K562 (cell line): ENCODE measurements around the gene MCCC1. TPM values are rescaled to one million over a fixed set of nuclear protein-coding genes. Genes with fewer than 3 reads are reported as not detected.

Experiments
- ATAC-seq: fragments of 200-7000 bp; cut with Tn5 transposase; 3 replicates; pipeline ENCODE4 v1.9.1; 2020; ENCODE audit warnings: moderate library complexity
- BruUV-seq: library from RNA; stranded (reverse); fragments of 400-500 nt; replicated peaks from 2 replicates; lab custom pipeline; 2021; lab: Mats Ljungman, UMichigan
- CTCF ChIA-PET: fragments of 300-600 bp; formaldehyde crosslinking; extraction: SDS; loops from one replicate; lab custom pipeline; 2021; ENCODE audit warnings: low intra/inter-chr PET ratio; lab: Yijun Ruan, JAX
- POLR2A ChIA-PET: fragments of 300-600, 350-650 bp; sonication (Branson Sonifier 250); formaldehyde crosslinking; extraction: SDS; loops from one replicate; lab custom pipeline; 2021; ENCODE audit warnings: antibody characterized with exemption, inconsistent platforms; lab: Yijun Ruan, JAX
- DNase-seq, 4 experiments: peaks; one replicate each; pipeline versions ENCODE4 v3.0.0 to v3.0.0-alpha.2; 2011 to 2018; ENCODE audit warnings: low spot score in 3 of 4, mixed read lengths in 3 of 4; ENCODE audit errors: extremely low read depth in 1 of 4
- FAIRE-seq: peaks from 2 replicates; lab custom pipeline; 2011; peaks lifted over from hg19 to GRCh38; lab: Jason Lieb, UNC
- H2AFZ ChIP-seq: 2 replicates; pipeline ENCODE4 v1.6.0; 2011; ENCODE audit warnings: low read depth, low read length, control low read depth, inconsistent platforms
- H3K27ac ChIP-seq: fragments of 200-600 bp; 3 replicates; pipeline ENCODE4 v1.8.0; 2011; ENCODE audit warnings: low read depth, mild to moderate bottlenecking, control low read depth, inconsistent platforms, low read length, moderate library complexity, mixed read lengths; ENCODE audit errors: extremely low read depth
- H3K27me3 ChIP-seq, 2 experiments: fragments of 300-600 bp in 1 of 2; 2 replicates in 1 of 2; 3 replicates in 1 of 2; pipeline versions ENCODE4 v1.6.0 to v1.8.0; 2011; ENCODE audit warnings: inconsistent platforms in 2 of 2, low read length in 2 of 2, mild to moderate bottlenecking in 1 of 2, mixed read lengths in 1 of 2, moderate library complexity in 1 of 2; ENCODE audit not compliant: control insufficient read depth in 2 of 2, insufficient read depth in 2 of 2
- H3K36me3 ChIP-seq: fragments of 300-600 bp; 3 replicates; pipeline ENCODE4 v1.8.0; 2011; ENCODE audit warnings: mild to moderate bottlenecking, low read length, inconsistent platforms; ENCODE audit not compliant: control insufficient read depth, insufficient read depth
- H3K4me1 ChIP-seq, 2 experiments: fragments of 200-600 bp in 1 of 2; replicated peaks in 1 of 2; 2 replicates in 1 of 2; 3 replicates in 1 of 2; pipeline versions ENCODE4 v1.5.1 to v1.8.0; 2011; ENCODE audit warnings: inconsistent platforms in 2 of 2, low read length in 2 of 2, mild to moderate bottlenecking in 1 of 2, mixed read lengths in 1 of 2, moderate library complexity in 1 of 2; ENCODE audit not compliant: control insufficient read depth in 2 of 2, insufficient read depth in 2 of 2
- H3K4me2 ChIP-seq: 2 replicates; pipeline ENCODE4 v1.6.1; 2011; ENCODE audit warnings: low read length, control low read depth, inconsistent platforms, mixed read lengths; ENCODE audit not compliant: insufficient read depth
- H3K4me3 ChIP-seq: fragments of 200-600 bp; sonication (generic), shearing (Covaris generic); 2 replicates; pipeline ENCODE4 v1.5.1; 2016; ENCODE audit warnings: control low read depth, inconsistent platforms
- H3K79me2 ChIP-seq: fragments of 200-600 bp; 3 replicates; pipeline ENCODE4 v1.8.0; 2011; ENCODE audit warnings: low read length, inconsistent platforms; ENCODE audit not compliant: control insufficient read depth, insufficient read depth
- H3K9ac ChIP-seq, 2 experiments: 2 replicates each; pipeline versions ENCODE4 v1.6.0 to v1.6.1; 2011; ENCODE audit warnings: low read depth in 2 of 2, low read length in 2 of 2, control low read depth in 1 of 2, inconsistent platforms in 1 of 2, mild to moderate bottlenecking in 1 of 2, mixed read lengths in 1 of 2; ENCODE audit not compliant: insufficient read depth in 1 of 2
- H3K9me1 ChIP-seq: one replicate; pipeline ENCODE4 v1.6.0; 2011; ENCODE audit warnings: inconsistent platforms, mild to moderate bottlenecking, low read length, moderate library complexity; ENCODE audit not compliant: control insufficient read depth, insufficient read depth
- H3K9me3 ChIP-seq: replicated peaks from 2 replicates; pipeline ENCODE4 v1.5.1; 2011; ENCODE audit warnings: low read depth, low read length, inconsistent platforms; ENCODE audit not compliant: control insufficient read depth, insufficient read depth
- H4K20me1 ChIP-seq: replicated peaks from 2 replicates; pipeline ENCODE4 v1.6.1; 2011; ENCODE audit warnings: low read length, inconsistent platforms, mixed read lengths; ENCODE audit not compliant: control insufficient read depth, insufficient read depth
- ADNP ChIP-seq: fragments of 200-800 bp; sonication (Bioruptor generic); IDR thresholded peaks from 2 replicates; pipeline ENCODE4 v1.6.1; 2016; ENCODE audit warnings: missing genetic modification characterization, missing compliant biosample characterization
- CEBPG ChIP-seq, 3 experiments: fragments of 200-800 bp in 1 of 3; sonication (Bioruptor generic) in 1 of 3; sonication (generic) in 1 of 3; formaldehyde crosslinking in 1 of 3; IDR thresholded peaks in 2 of 3; conservative IDR thresholded peaks in 1 of 3; 2 replicates each; pipeline versions ENCODE4 v1.6.1 to v1.8.0; 2016 to 2022; ENCODE audit warnings: missing compliant biosample characterization in 2 of 3, missing genetic modification characterization in 2 of 3, mild to moderate bottlenecking in 1 of 3, missing genetic modification reagents in 1 of 3
- CREB3 ChIP-seq: fragments of 450-650 bp; conservative IDR thresholded peaks from 2 replicates; pipeline ENCODE4 v1.6.1; 2016; ENCODE audit warnings: missing genetic modification characterization, low read depth, mild to moderate bottlenecking, missing compliant biosample characterization, moderate library complexity
- GABPB1 ChIP-seq: sonication (generic); formaldehyde crosslinking; IDR thresholded peaks from 2 replicates; pipeline ENCODE4 v1.8.0; 2022; ENCODE audit warnings: mild to moderate bottlenecking, missing genetic modification reagents
- GTF2A2 ChIP-seq: IDR thresholded peaks from 2 replicates; pipeline ENCODE4 v1.6.1; 2016; ENCODE audit warnings: mild to moderate bottlenecking, missing genetic modification characterization, missing compliant biosample characterization
- SMARCE1 ChIP-seq: fragments of 450-650 bp; IDR thresholded peaks from 2 replicates; pipeline ENCODE4 v1.7.1; 2016; ENCODE audit warnings: mild to moderate bottlenecking
- TAF1 ChIP-seq: IDR thresholded peaks from 2 replicates; pipeline ENCODE4 v1.6.1; 2011; ENCODE audit warnings: mild to moderate bottlenecking, low read length, moderate library complexity; ENCODE audit not compliant: insufficient read depth, control insufficient read depth, severe bottlenecking; ENCODE audit errors: extremely low read depth
- ZNF146 ChIP-seq: IDR thresholded peaks from one replicate; pipeline ENCODE4 v1.6.1; 2018; ENCODE audit warnings: missing compliant biosample characterization; ENCODE audit not compliant: unreplicated experiment
- ZNF316 ChIP-seq: fragments of 450-650 bp; IDR thresholded peaks from 2 replicates; pipeline ENCODE4 v1.6.1; 2016
- ZNF592 ChIP-seq: fragments of 450-650 bp; IDR thresholded peaks from 2 replicates; pipeline ENCODE4 v1.6.1; 2017; ENCODE audit warnings: antibody characterized with exemption, mild to moderate bottlenecking
- WGBS: fragments of 100-300 bp; shearing (Covaris generic); methylation state at CpG from one replicate; pipeline ENCODE4 v1.1.6; 2016; ENCODE audit warnings: low coverage, mixed read lengths; ENCODE audit not compliant: insufficient coverage; ENCODE audit errors: missing lambda C conversion rate; 5-methylcytosine and 5-hydroxymethylcytosine counted together
- in situ Hi-C: fragments of 300-500 bp; cut with MboI; formaldehyde crosslinking; loops from 4 replicates; pipeline ENCODE4 v1.15.0; 2018; ENCODE audit warnings: inconsistent platforms, mixed read lengths
- intact Hi-C: fragments of 100-400 bp; cut with micrococcal nuclease; formaldehyde crosslinking; loops from 2 replicates; pipeline ENCODE4 v1.14.2; 2022
- polyA plus RNA-seq, 8 experiments: library from polyadenylated mRNA; depleted of rRNA in 4 of 8; stranded (reverse) in 5 of 8; unstranded in 3 of 8; fragments of >200 nt; fragmentation: Nextera tagmentation in 2 of 8; fragmentation: Illumina TruSeq in 1 of 8; extraction: Ambion mirVana in 2 of 8; extraction: Trizol in 1 of 8; gene quantifications; 2 replicates each; pipeline versions ENCODE4 v1.2.1 to v1.2.3, GENCODE V29; 2011 to 2014; ENCODE audit warnings: inconsistent platforms in 1 of 8, missing spikeins in 1 of 8
- total RNA-seq, 7 experiments: library from RNA; depleted of rRNA in 6 of 7; stranded (reverse); fragments of >200 nt in 6 of 7; fragmentation: Illumina TruSeq in 2 of 7; extraction: Trizol in 2 of 7; gene quantifications; 2 replicates each; pipeline versions ENCODE4 v1.2.1 to v1.2.3, GENCODE V29; 2011 to 2021; ENCODE audit warnings: low replicate concordance in 1 of 7

The MCCC1 gene
- total and polyA plus RNA-seq, 9 of the 15 experiments (the other 6 are each of a cell fraction or from before 2014, with no cell fraction given) = 13.7 to 26.9 (median 23.0) TPM

- TF ChIP-seq CREB3 (tag) = no peak
- peak; percentile 31; the same call in 1 of the 2 replicates for TF ChIP-seq CEBPG (CRISPR knock-in tag; IDR thresholded peaks at IDR 0.05)
- TF ChIP-seq CEBPG (tag; conservative IDR thresholded peaks at IDR 0.05 in 1 of 2, IDR thresholded peaks at IDR 0.05 in 1 of 2) = no peak
- TF ChIP-seq ZNF146 (CRISPR knock-in tag) = peak; percentile 81
- intact Hi-C loops (no loop called here), in situ Hi-C loops (no loop called here)
- H3K9ac ChIP-seq = no peak overlapping the region
- no peak overlapping the region for H3K4me3 ChIP-seq
- H4K20me1 ChIP-seq = no peaks in the 10 kb centered on the region
- H3K27me3 ChIP-seq = no peaks in the 10 kb centered on the region
- H3K4me2 ChIP-seq = no peak overlapping the region
- ChIA-PET CTCF (no interaction called here), POLR2A (interaction anchor here (0.6 kb wide), 1 partner anchor 48 kb away, joined by 3 read pairs; no protein-coding TSS in a partner anchor)
- no peaks in the 10 kb centered on the region for H3K9me3 ChIP-seq
- no peak overlapping the region for H2AFZ ChIP-seq
- no TSS peak for BruUV-seq
- H3K79me2 ChIP-seq = no peaks in the 10 kb centered on the region
- no peaks in the 10 kb centered on the region for H3K9me1 ChIP-seq
- ATAC-seq (no peak), FAIRE-seq (no peak), DNase-seq (no peak)
- peaks cover 16% of the 10 kb centered on the region for H3K36me3 ChIP-seq
- no peak overlapping the region for H3K27ac ChIP-seq
- H3K4me1 ChIP-seq = peaks cover 0 to 3% of the 10 kb centered on the region in 2 experiments; a peak in 2 of 5 replicates
- 97% methylated on average over 2 of the region's 2 CpGs for WGBS
These were observed 24.4 kb downstream of the MCCC1 start for GRCh38 chr3:183074881-183075280.

- Histone ChIP-seq H3K36me3 (peaks cover 20% of the 10 kb centered on the region), H3K4me3 (no peak overlapping the region), H4K20me1 (no peaks in the 10 kb centered on the region), H3K4me1 (peaks cover 0 to 3% of the 10 kb centered on the region in 2 experiments; a peak in 2 of 5 replicates), H3K4me2 (no peak overlapping the region), H3K9me1 (no peaks in the 10 kb centered on the region), H3K27ac (no peak overlapping the region), H3K9me3 (no peaks in the 10 kb centered on the region), H3K79me2 (no peaks in the 10 kb centered on the region), H2AFZ (no peak overlapping the region), H3K9ac (no peak overlapping the region), H3K27me3 (no peaks in the 10 kb centered on the region)
- no peak for FAIRE-seq
- CTCF ChIA-PET = no interaction called here
- WGBS = 26% methylated on average over 3 of the region's 3 CpGs
- peak; percentile 27; the same call in 1 of the 3 replicates for ATAC-seq
- DNase-seq = peak in 1 of 4 experiments; percentile 6
- intact Hi-C loops (no loop called here), in situ Hi-C loops (no loop called here)
- POLR2A ChIA-PET = no interaction called here
- no TSS peak for BruUV-seq
- TF ChIP-seq TAF1 (no peak), SMARCE1 (0 out of 2 replicates have a peak, but pooled peaks have one; percentile 18), GABPB1 (CRISPR knock-in tag) (no peak), ZNF316 (no peak), ADNP (tag) (no peak), GTF2A2 (tag) (no peak), ZNF592 (no peak)
These were observed 25.0 kb downstream of the MCCC1 start for GRCh38 chr3:183074261-183074660.
